M059J (cell line): ENCODE measurements around the gene PRKN. TPM values are rescaled to one million over a fixed set of nuclear protein-coding genes. Genes with fewer than 3 reads are reported as not detected.

Source experiments
- DNase-seq: peaks from one replicate; pipeline ENCODE4 v3.0.0-alpha.2; 2012; ENCODE audit warnings: low read depth
- total RNA-seq: library from RNA; depleted of rRNA; stranded (reverse); fragments of >200 nt; shearing (Covaris generic); gene quantifications from 2 replicates; pipeline ENCODE4 v1.2.3, GENCODE V29; 2014; rRNA removed

PRKN gene
- total RNA-seq, result 0.07 TPM in 1 of 2 replicates, not detected in the other

DNA sequence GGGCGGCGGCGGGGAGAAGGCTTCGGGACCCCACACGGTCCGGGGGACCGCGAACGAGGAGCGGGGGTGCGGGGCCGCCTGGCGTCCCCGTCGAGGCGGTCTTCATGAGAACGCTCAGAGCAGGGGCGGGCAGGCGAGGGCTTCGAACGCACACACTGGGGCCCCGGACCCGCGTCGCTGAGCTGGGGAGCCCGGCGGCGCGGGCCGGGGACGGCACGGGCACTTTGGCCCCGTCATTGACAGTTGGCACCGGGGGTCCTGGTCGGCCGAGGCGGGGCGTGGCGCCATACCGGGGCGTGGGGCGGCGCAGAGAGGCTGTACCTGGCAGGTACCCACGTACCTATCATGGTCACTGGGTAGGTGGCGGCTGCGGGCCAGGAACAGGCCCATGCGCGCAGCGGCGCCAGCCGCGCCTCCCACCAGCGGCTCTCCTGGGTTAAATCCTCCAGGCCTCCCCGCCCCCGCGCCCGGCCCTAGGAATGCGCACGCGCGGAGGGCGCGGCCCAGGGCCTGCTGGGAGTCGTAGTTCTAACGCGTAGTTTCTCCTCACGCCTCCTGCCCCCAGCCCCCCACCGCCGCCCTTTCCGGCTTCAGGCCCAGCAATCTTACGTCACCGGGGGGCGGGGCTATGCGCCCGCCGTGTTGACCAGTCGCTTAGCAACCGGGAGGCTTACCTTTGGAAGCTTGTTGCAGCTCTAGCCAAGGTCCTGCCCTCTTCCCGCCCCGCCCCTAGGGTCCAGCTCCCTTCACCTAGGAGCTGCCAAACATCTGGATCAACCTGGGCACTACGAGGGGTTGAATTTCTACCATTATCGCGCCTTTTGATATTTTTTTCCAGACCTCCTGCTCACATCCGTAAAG is at the start of gene PRKN, which contains the start of gene PACRG:
Gene PRKN, minus strand, starts transcription at position 445 of the 861 bp plus-strand sequence.
Gene PACRG, plus strand, starts transcription at position 653 of the 861 bp plus-strand sequence.
- peak; percentile 97 for DNase-seq

DNA sequence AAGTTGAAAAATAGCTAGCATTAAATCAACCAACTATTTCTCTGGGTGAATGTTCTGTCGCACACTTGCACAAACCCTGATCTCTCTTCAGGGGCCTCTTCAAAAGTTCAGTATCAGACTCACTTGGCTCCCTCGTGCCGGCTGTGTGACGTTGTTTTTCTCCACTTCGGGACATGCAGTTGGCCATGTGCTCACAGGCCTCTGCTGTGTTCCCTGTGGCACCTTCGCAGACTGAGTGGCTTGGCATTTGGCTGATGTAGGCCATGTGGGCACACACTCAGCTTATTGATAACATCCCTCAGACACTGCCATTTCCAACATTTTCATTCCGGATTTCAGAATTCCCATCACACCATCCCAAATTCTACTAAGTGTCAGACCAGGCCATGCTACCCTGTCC is 49.5 kb upstream of the PRKN start:
- no peak for DNase-seq

GRCh38 chr6:162773996-162774395 is 46.4 kb upstream of the PRKN start:
- no peak for DNase-seq

- no peak for DNase-seq
These were observed 44.9 kb upstream of the PRKN start for GRCh38 chr6:162772466-162772865.

DNA sequence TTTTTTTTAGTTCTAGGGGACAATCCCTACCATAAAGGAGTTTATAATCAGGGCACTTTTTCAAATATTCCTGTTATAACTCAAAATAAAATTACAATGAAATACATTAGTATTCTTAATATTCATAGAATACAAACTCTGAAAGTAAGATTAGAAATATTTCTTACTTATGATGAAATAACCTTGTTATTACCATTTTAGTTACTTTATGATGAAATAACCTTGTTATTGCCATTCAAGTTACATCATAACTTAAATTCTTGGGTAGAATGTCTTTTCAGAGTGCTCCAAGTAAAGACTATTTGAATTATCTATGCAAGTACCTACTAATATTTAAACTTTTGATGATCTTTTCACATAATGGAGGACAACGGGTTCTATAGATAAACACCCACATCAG is 43.4 kb upstream of the PRKN start:
- DNase-seq, result no peak

GRCh38 chr6:162770136-162770535 is 42.6 kb upstream of the PRKN start:
- no peak for DNase-seq

DNA sequence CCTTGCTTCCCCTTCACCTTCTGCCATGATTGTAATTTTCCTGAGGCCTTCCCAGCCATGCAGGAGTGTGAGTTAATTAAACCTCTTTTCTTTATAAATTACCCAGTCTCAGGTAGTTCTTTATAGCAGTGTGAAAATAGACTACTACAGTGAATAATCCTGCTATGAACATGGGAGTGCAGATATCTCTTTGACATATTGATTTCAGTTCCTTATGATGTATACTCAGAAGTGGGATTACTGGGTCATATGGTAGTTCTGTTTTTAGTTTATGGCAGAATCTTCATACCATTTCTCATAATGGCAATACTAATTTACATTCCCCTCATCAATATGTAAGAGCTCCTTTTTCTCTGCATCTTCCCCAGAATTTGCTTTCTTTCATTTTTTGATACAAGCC is 26.2 kb upstream of the PRKN start:
- DNase-seq, result no peak

DNA sequence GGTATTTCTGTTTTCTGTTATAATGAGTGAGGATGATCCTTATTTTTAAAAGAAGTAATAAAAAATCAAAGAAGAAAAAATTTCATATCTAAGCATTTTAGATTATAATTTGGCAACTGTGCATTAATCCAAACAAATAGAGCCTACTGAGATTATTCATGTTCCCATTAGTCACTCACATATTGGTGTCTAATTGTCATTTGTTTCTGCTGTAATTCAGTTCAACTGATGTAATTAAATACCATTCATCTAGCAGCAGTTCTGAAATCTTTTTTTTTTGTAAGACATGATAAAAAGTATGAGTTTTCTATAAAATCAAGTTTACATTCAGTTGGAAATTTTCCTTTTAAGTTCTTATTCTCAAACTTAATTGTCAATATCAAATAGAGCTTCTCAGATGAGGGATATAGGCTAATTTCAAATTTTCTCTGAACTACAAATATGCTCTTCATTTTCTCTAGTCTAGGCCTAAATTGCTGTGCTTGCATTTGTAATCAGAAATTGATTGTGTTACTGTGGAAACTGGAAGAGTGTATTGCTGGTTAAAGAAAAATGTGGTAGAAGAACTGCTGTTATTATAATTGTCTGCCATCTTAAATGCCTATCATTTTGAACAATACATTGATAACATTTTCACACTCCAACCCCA is 23.8 kb upstream of the PRKN start:
- no peak for DNase-seq

GRCh38 chr6:162750776-162751175 is 23.2 kb upstream of the PRKN start:
- DNase-seq, result peak; percentile 49

- no peak for DNase-seq
These were observed 9.4 kb upstream of the PRKN start for GRCh38 chr6:162736961-162737360.

DNA sequence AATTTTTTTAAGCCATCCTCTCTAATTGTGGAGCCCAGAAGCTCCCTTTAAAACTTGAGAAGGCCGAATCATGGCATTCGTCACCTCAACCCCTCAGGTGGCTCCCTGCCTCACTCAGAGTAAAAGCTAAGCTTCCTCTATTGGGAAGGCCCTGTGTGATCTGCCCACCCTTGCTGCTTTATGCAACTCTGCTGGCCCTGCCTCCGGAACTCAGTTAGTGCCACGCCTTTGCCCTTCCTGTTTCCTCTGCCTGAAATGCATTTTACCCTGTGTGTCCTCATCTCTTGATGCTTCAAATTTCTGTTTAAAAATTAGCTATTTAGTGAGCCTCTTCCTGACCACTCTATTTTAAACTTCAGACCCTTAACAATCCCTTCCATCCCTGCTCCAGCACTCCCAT is 5.9 kb upstream of the PRKN start:
- DNase-seq, result no peak

GRCh38 chr6:162730502-162730901 is 2.9 kb upstream of the PRKN start:
- no peak for DNase-seq

- no peak for DNase-seq
These were observed 1.1 kb upstream of the PRKN start for GRCh38 chr6:162728706-162729105.

DNA sequence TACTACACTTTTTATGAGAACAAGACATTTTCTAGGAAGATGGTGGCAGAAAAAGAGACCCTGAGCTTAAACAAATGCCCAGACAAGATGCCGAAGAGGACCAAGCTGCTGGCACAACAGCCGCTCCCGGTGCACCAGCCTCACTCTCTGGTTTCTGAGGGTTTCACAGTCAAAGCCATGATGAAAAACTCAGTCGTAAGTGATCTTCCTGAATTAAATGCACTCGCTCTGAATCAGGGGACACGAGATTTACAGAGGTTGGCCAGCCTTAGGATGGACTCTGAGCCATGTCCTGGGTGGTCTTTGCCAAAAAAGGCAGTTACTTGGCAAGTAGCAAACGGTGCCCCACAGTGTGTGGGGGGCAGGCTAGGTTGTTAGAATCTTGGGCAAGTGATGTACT is 631 bp upstream of the PRKN start:
- DNase-seq, result no peak

GRCh38 chr6:162726947-162727321 is 632 bp downstream of the PRKN start:
- peak; percentile 3 for DNase-seq

- DNase-seq, result no peak
These were observed 4.9 kb downstream of the PRKN start for GRCh38 chr6:162722633-162723032.

- DNase-seq, result no peak
These were observed 5.3 kb downstream of the PRKN start for GRCh38 chr6:162722226-162722625.

GRCh38 chr6:162721404-162721687 is 6.2 kb downstream of the PRKN start:
- no peak for DNase-seq

DNA sequence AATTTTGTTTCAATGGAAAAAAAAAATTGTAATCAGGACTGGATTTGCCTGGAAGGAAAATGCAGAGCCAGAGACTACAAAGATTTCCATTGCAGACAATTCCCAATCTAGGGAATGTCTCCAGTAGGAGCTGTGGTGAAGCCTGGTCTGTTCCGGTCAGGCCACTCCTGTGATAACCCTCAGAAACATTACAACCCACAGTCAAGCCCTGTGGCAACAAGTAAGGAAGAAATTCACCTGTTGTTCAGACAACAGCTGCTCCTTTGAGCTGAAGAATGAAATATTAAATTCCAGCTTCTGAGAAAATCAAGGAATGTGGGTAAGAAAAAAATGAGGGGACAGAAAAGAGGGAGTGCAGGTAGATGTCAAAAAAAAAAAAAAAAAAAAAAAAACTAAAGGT is 8.0 kb downstream of the PRKN start:
- no peak for DNase-seq

GRCh38 chr6:162715601-162716000 is 12.0 kb downstream of the PRKN start:
- no peak for DNase-seq

DNA sequence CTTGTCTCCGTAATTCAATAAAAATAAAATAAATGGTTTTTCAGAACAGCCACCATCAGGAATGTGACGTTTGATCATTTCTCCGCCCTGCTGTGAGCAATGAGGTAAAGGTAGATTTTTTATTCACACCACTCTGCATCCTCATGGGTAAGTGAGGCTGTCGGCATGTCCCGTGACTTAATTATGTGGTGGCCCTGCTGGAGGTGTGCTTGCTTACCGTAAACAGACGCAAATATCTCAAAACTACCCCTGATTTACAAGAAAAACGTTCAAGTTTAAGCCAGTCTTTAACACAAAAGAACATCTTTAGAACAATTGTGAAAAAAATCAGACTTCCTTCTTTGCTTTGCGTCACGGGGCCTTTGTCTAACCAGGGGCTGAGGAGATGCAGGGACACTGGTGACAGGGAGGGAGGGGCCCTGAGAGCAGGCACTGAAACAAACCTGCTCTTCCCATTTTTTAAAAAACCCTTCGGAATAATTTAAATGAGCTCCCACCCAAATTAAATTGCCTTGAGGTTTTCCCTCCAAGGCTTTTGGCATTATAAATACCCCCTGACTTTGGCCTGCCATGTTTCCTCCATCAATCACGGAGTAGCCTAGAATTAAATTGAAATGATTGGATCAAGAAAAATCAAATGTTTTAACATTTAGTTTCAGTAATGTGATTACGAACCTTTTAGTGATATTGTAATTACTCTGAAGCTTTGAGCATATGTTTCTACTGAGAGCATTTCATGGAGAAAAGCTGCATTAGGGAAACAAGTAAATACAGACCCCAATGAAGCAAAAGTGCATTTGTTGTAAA is 13.4 kb downstream of the PRKN start:
- DNase-seq, result no peak

- DNase-seq, result no peak
These were observed 14.9 kb downstream of the PRKN start for GRCh38 chr6:162712694-162713093.

GRCh38 chr6:162711376-162711775 is 16.2 kb downstream of the PRKN start:
- no peak for DNase-seq
